Uterus (tissue), 4 donors: ENCODE data around the gene CCND1. TPM values are rescaled to one million over a fixed set of nuclear protein-coding genes. Genes with fewer than 3 reads are reported as not detected.

Experiments
- DNase-seq, 2 donors: peaks; one replicate each; pipeline ENCODE4 v3.0.0-alpha.2; 2019 to 2020
- H3K27ac ChIP-seq, 2 donors: fragments of 200-600 bp; sonication (generic); 1 replicate in 1 of 2; 2 replicates in 1 of 2; pipeline ENCODE4 v1.5.1; 2016 to 2018
- H3K27me3 ChIP-seq, 2 donors: fragments of 200-600 bp; sonication (generic); one replicate each; pipeline ENCODE4 v1.5.1; 2018 to 2019; ENCODE audit warnings: control low read depth in 1 of 2
- H3K36me3 ChIP-seq, 2 donors: fragments of 200-600 bp; sonication (generic); one replicate each; pipeline ENCODE4 v1.5.1; 2019; ENCODE audit warnings: control low read depth in 1 of 2
- H3K4me1 ChIP-seq, 2 donors: fragments of 200-600 bp; sonication (generic); one replicate each; pipeline ENCODE4 v1.5.1; 2018 to 2019; ENCODE audit warnings: control low read depth in 1 of 2
- H3K4me3 ChIP-seq, 2 donors: fragments of 200-600 bp; sonication (generic); 1 replicate in 1 of 2; 2 replicates in 1 of 2; pipeline ENCODE4 v1.5.1; 2018 to 2019; ENCODE audit warnings: mild to moderate bottlenecking in 1 of 2
- H3K9me3 ChIP-seq, 2 donors: fragments of 200-600 bp; sonication (generic); one replicate each; pipeline ENCODE4 v1.5.1; 2019; ENCODE audit warnings: control low read depth in 1 of 2
- CTCF ChIP-seq, 4 experiments: fragments of 200-600 bp in 2 of 4; fragments of 450-650 bp in 2 of 4; sonication (generic) in 2 of 4; IDR thresholded peaks; one replicate each; pipeline ENCODE4 v1.5.1; 2016 to 2019; ENCODE audit warnings: antibody characterized with exemption in 4 of 4, mild to moderate bottlenecking in 2 of 4, moderate library complexity in 1 of 4
- POLR2A ChIP-seq, 2 donors: fragments of 450-650 bp; IDR thresholded peaks; one replicate each; pipeline ENCODE4 v1.6.1; 2016; ENCODE audit warnings: antibody characterized with exemption in 2 of 2, mild to moderate bottlenecking in 1 of 2, moderate library complexity in 1 of 2
- intact Hi-C: fragments of 100-400 bp; cut with DNase I; formaldehyde crosslinking; loops from one replicate; pipeline ENCODE4 v1.15.1; 2023; ENCODE audit warnings: low total_unique reads
- total RNA-seq, 4 donors: library from RNA; depleted of rRNA in 3 of 4; stranded (reverse); fragments of >200 nt in 3 of 4; gene quantifications; one replicate each; pipeline versions ENCODE4 v1.1.0 to v1.2.4, GENCODE V29; 2014 to 2023
- donor health status: DM: yes; HTN: yes; CAD: no.

Gene CCND1
- total RNA-seq, 4 donors from 2014 or later = 2.9 to 96.5 (median 20.5) TPM

GRCh38 chr11:69666752-69667536, 26.0 kb downstream of the CCND1 start:
- Histone ChIP-seq H3K27me3 (no peaks in the 10 kb centered on the region), H3K27ac (no peak overlapping the region), H3K36me3 (no peaks in the 10 kb centered on the region), H3K4me1 (no peaks in the 10 kb centered on the region), H3K9me3 (no peaks in the 10 kb centered on the region), H3K4me3 (no peak overlapping the region)
- intact Hi-C loops = loop anchor here (10.0 kb wide), 1 partner anchor 762 kb away; the partner anchor contains the start of genes IGHMBP2 and MRPL21
- TF ChIP-seq POLR2A (IDR thresholded peaks at IDR 0.05) = no peak
- no peak for TF ChIP-seq CTCF (IDR thresholded peaks at IDR 0.05)
- DNase-seq = peak; percentile 11 to 12

GRCh38 chr11:69667619-69668604, 27.0 kb downstream of the CCND1 start:
- no peak for DNase-seq
- H3K36me3 ChIP-seq = no peaks in the 10 kb centered on the region
- intact Hi-C loops = loop anchor here (10.0 kb wide), 1 partner anchor 763 kb away; the partner anchor contains the start of genes IGHMBP2 and MRPL21

DNA sequence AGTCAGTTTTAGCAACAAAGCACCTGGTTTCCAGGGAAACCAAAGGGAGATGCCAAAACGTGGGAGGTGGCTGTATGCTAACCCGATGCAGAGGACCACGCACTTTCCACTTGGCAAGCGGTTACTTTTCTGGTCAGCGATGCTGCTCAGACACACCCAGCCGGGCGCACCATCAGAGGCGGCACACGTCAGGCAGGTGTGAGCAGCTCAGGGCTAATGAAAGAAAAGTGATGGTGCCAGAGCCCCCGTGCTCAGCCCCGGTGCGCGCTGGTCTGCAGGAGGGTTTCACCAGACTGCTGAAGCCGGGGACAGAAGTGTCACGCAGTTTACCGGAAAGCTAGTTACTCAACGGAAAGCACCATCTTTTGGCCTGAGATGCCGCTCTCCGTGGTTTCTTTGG, 28.5 kb downstream of the CCND1 start:
- H3K36me3 ChIP-seq = no peaks in the 10 kb centered on the region
- H3K9me3 ChIP-seq = no peaks in the 10 kb centered on the region
- H3K27ac ChIP-seq = no peak overlapping the region
- no peak overlapping the region for H3K4me3 ChIP-seq
- intact Hi-C loops = loop anchor here (10.0 kb wide), 1 partner anchor 765 kb away; the partner anchor contains the start of genes IGHMBP2 and MRPL21
- peak; percentile 11 to 13 for DNase-seq
- TF ChIP-seq POLR2A (IDR thresholded peaks at IDR 0.05) = no peak
- no peak for TF ChIP-seq CTCF (IDR thresholded peaks at IDR 0.05)
- peaks cover 0 to 9% of the 10 kb centered on the region in 2 donors for H3K4me1 ChIP-seq
- no peaks in the 10 kb centered on the region for H3K27me3 ChIP-seq

More at GRCh38 chr11:69667619-69668604, 27.0 kb downstream of the CCND1 start:
- TF ChIP-seq POLR2A (IDR thresholded peaks at IDR 0.05) (no peak), CTCF (IDR thresholded peaks at IDR 0.05) (no peak)
- Histone ChIP-seq H3K27me3 (no peaks in the 10 kb centered on the region), H3K9me3 (no peaks in the 10 kb centered on the region), H3K4me3 (no peak overlapping the region), H3K4me1 (no peaks in the 10 kb centered on the region), H3K27ac (no peak overlapping the region)

- intact Hi-C loops = no loop called here
- H3K4me1 ChIP-seq = peaks cover 0 to 10% of the 10 kb centered on the region in 2 donors
- peak; percentile 82 to 88 for DNase-seq
- no peak overlapping the region for H3K4me3 ChIP-seq
- H3K9me3 ChIP-seq = no peaks in the 10 kb centered on the region
- H3K27me3 ChIP-seq = no peaks in the 10 kb centered on the region
- peak overlapping the region in 1 of 2 donors; percentile 19 for H3K27ac ChIP-seq
- TF ChIP-seq CTCF (IDR thresholded peaks at IDR 0.05) = peak; percentile 85 to 92 (median 90)
- no peak for TF ChIP-seq POLR2A (IDR thresholded peaks at IDR 0.05)
- H3K36me3 ChIP-seq = no peaks in the 10 kb centered on the region
These were observed 29.3 kb downstream of the CCND1 start for GRCh38 chr11:69670158-69670845.
